K562 treated with DMSO at 1 percent for 24 hours (cell line): Measurements from ENCODE around the gene TPD52L3. TPM values are rescaled to one million over a fixed set of nuclear protein-coding genes. Genes with fewer than 3 reads are reported as not detected.

Experiments used
- total RNA-seq: library from RNA; unstranded; fragments of 300-600 nt; gene quantifications from 2 replicates; pipeline ENCODE4 v1.2.3, GENCODE V29; 2022; ENCODE audit warnings: low read depth; ENCODE audit not compliant: insufficient read depth

Gene TPD52L3
- total RNA-seq: not detected in 2 replicates

GRCh38 chr9:6328103-6328502, at the start of gene TPD52L3:
TPD52L3 (plus strand) TSS chr9:6328375; CDS start chr9:6328596, 221 bp downstream.

Other genes starting within 250 kb of the TPD52L3 start
- not detected in 2 replicates for gene IL33, start 112.6 kb upstream of the TPD52L3 start, total RNA-seq
- 6.9 and 7.9 TPM in 2 replicates for gene UHRF2, start 84.8 kb downstream of the TPD52L3 start, total RNA-seq